K562 (cell line): ENCODE data around the gene RALA. TPM values are rescaled to one million over a fixed set of nuclear protein-coding genes. Genes with fewer than 3 reads are reported as not detected.
A peak's percentile ranks its signal among the peaks of the same experiment; 100 is the strongest.

Experiments
- AFF1 ChIP-seq, 2 experiments: fragments of 450-650 bp; IDR thresholded peaks; 2 replicates each; pipeline ENCODE4 v1.6.1; 2018; ENCODE audit warnings: mild to moderate bottlenecking in 2 of 2, low read depth in 1 of 2; ENCODE audit not compliant: partially characterized antibody in 2 of 2
- BHLHE40 ChIP-seq: IDR thresholded peaks from 2 replicates; pipeline ENCODE4 v1.6.1; 2011; ENCODE audit warnings: low read length, improper control_type of control experiment
- MLLT1 ChIP-seq, 2 experiments: fragments of 450-650 bp; IDR thresholded peaks; 2 replicates each; pipeline ENCODE4 v1.6.1; 2016
- TBL1XR1 ChIP-seq, 2 experiments: IDR thresholded peaks; 2 replicates each; pipeline ENCODE4 v1.6.1; 2012; ENCODE audit warnings: improper control_type of control experiment in 2 of 2, low read length in 2 of 2, mild to moderate bottlenecking in 1 of 2
- polyA plus RNA-seq, 8 experiments: library from polyadenylated mRNA; depleted of rRNA in 4 of 8; stranded (reverse) in 5 of 8; unstranded in 3 of 8; fragments of >200 nt; fragmentation: Nextera tagmentation in 2 of 8; fragmentation: Illumina TruSeq in 1 of 8; extraction: Ambion mirVana in 2 of 8; extraction: Trizol in 1 of 8; gene quantifications; 2 replicates each; pipeline versions ENCODE4 v1.2.1 to v1.2.3, GENCODE V29; 2011 to 2014; ENCODE audit warnings: inconsistent platforms in 1 of 8, missing spikeins in 1 of 8
- total RNA-seq, 7 experiments: library from RNA; depleted of rRNA in 6 of 7; stranded (reverse); fragments of >200 nt in 6 of 7; fragmentation: Illumina TruSeq in 2 of 7; extraction: Trizol in 2 of 7; gene quantifications; 2 replicates each; pipeline versions ENCODE4 v1.2.1 to v1.2.3, GENCODE V29; 2011 to 2021; ENCODE audit warnings: low replicate concordance in 1 of 7

Gene RALA
- total and polyA plus RNA-seq, 9 of the 15 experiments (the other 6 are each of a cell fraction or from before 2014, with no cell fraction given): 7.2 to 28.0 (median 25.7) TPM

DNA sequence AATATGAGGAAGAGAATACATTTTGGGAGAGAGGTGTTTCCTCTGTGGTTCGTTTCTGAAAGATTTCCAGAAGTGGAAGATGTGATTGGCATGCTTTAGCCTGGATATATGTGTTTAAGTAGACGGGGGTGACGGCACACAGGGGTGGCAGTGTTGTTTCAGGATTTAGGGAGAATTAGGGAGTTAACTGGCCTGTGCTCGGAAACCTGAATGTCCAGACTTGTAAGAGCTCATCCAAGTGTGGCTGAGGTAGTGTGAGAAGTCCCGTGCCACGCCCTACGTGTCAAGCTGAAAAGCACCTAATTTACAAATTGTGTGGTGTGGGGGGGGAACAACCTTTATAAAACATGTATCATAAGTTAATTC is 1.1 kb downstream of the RALA start (continued):
- peak; percentile 76 for TF ChIP-seq BHLHE40
- TF ChIP-seq AFF1 (IDR thresholded peaks at IDR 0.05; ENCODE audit: low read depth in 1 of 2, partially characterized antibody in 2 of 2): peak in 1 of 2 experiments; percentile 4
- no peak for TF ChIP-seq TBL1XR1 (IDR thresholded peaks at IDR 0.05; ENCODE audit: low read length in 2 of 2)
- TF ChIP-seq MLLT1 (IDR thresholded peaks at IDR 0.05): 0 out of 4 replicates have a peak, but pooled peaks of 1 of the 2 experiments have one; percentile 3
